ENCODE measurements around the gene FUNDC1.

FUNDC1 gene

GRCh38 chrX:44480591-44480990, 62.1 kb downstream of the FUNDC1 start:
- DNase-seq (ENCODE audit: low read depth, low spot score): peak; percentile 82

GRCh38 chrX:44474410-44474809, 68.2 kb downstream of the FUNDC1 start:
- no peak for DNase-seq (ENCODE audit: low read depth, low spot score)

All from ELF-1 (cell line).